Pulmonary artery endothelial cell (primary cell): ENCODE measurements around the gene CRY1. TPM values are rescaled to one million over a fixed set of nuclear protein-coding genes. Genes with fewer than 3 reads are reported as not detected.
A peak's percentile ranks its signal among the peaks of the same experiment; 100 is the strongest.
"Not testable (repeated sequence)": the region's sequence is repeated elsewhere in the genome, so short reads cannot be mapped to it uniquely, and the experiment has no call there.

Experiments used
- DNase-seq: peaks from one replicate; pipeline ENCODE4 v3.0.0-alpha.2; 2011; ENCODE audit warnings: low read depth, low spot score
- total RNA-seq: library from RNA; depleted of rRNA; stranded (reverse); fragments of >200 nt; gene quantifications from 2 replicates; pipeline ENCODE4 v1.2.3, GENCODE V29; 2014

The CRY1 gene
- total RNA-seq, 1 donor from 2014 or later, result 14.6 TPM

- DNase-seq, result no peak
Observed at GRCh38 chr12:107066691-107067090, 26.7 kb downstream of the CRY1 start.

GRCh38 chr12:107064687-107065086 lies 28.7 kb downstream of the CRY1 start:
- DNase-seq, result no peak

GRCh38 chr12:107064243-107064642 lies 29.1 kb downstream of the CRY1 start:
- DNase-seq, result no peak

GRCh38 chr12:107058190-107058589 lies 35.2 kb downstream of the CRY1 start:
- no peak for DNase-seq

- no peak for DNase-seq
Observed at GRCh38 chr12:107057071-107057834, 36.1 kb downstream of the CRY1 start.

- no peak for DNase-seq
Observed at GRCh38 chr12:107053709-107054108, 39.6 kb downstream of the CRY1 start.

GRCh38 chr12:107045186-107045585 lies 48.2 kb downstream of the CRY1 start:
- no peak for DNase-seq

GRCh38 chr12:107042801-107043200 lies 50.5 kb downstream of the CRY1 start:
- no peak for DNase-seq

GRCh38 chr12:107035733-107036132 lies 57.6 kb downstream of the CRY1 start:
- no peak for DNase-seq

- no peak for DNase-seq
Observed at GRCh38 chr12:107033758-107034739, 59.3 kb downstream of the CRY1 start.

- DNase-seq, result no peak
Observed at GRCh38 chr12:107032266-107032665, 61.1 kb downstream of the CRY1 start.

- no peak for DNase-seq
Observed at GRCh38 chr12:107031061-107031460, 62.3 kb downstream of the CRY1 start.

- no peak for DNase-seq
Observed at GRCh38 chr12:107029081-107029480, 64.3 kb downstream of the CRY1 start.

- peak; percentile 83 for DNase-seq
Observed at GRCh38 chr12:107027636-107028053, 65.7 kb downstream of the CRY1 start.

- no peak for DNase-seq
Observed at GRCh38 chr12:107026806-107027635, 66.3 kb downstream of the CRY1 start.

GRCh38 chr12:107026356-107026755 lies 67.0 kb downstream of the CRY1 start:
- not testable (repeated sequence) for DNase-seq

GRCh38 chr12:107025671-107026070 lies 67.7 kb downstream of the CRY1 start:
- DNase-seq, result no peak

- no peak for DNase-seq
Observed at GRCh38 chr12:107019546-107019945, 73.8 kb downstream of the CRY1 start.

- DNase-seq, result no peak
Observed at GRCh38 chr12:107017042-107017441, 76.3 kb downstream of the CRY1 start.

GRCh38 chr12:107014055-107014454 lies 79.3 kb downstream of the CRY1 start:
- DNase-seq, result no peak

GRCh38 chr12:107012736-107013425 lies 80.5 kb downstream of the CRY1 start:
- no peak for DNase-seq
